ENCODE measurements around the gene ALK.

DNA sequence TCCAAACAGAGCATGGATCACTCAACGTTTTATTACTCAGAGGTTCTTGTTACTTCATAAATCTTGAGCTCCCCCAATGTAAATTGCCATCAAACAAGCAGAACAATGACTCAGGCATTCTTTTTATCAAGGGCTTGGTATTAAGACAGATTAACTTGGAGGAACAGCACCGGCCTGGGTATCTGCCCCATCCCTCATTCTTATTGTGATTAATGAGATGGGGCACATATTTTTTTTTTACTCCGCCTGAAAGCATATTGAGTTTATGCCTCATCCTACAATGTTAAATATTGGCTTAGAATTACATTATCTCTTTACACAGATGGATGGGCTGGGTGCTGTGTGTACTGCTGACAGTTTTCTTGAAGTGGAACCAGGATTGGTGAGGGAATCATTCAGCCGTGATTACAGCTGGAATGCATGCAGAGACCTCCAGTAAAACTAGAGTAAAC lies 418.9 kb downstream of the ALK start:
- no peak for TF ChIP-seq CTCF (IDR thresholded peaks at IDR 0.05; ENCODE audit: low read depth, low read length)
- TF ChIP-seq POLR2A (IDR thresholded peaks at IDR 0.05; ENCODE audit: extremely low read depth, insufficient read length), result no peak
- TF ChIP-seq MYC (IDR thresholded peaks at IDR 0.05; ENCODE audit: low read depth, low read length), result no peak

Measured in NB4 (cell line).